ENCODE results near the gene ABHD8.

DNA sequence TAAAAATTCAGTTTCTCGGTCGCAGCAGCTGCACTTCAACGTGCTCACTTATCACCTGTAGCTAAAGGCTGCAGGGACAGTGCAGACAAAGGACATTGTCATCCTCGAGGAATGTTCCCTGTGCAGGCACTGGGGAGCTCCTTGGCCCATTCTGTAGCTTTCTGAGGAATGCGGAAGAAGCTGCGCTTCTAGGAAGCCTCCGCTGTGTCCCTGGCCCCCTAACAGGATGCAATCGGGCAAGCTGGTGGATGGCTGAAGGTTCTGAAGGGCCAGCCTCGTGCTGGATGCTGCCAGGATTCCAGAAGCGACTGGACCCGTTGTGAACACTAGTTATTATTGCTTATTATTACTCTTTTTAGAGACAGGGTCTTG, 23.4 kb upstream of the ABHD8 start:
- TF ChIP-seq, protein P1, sequence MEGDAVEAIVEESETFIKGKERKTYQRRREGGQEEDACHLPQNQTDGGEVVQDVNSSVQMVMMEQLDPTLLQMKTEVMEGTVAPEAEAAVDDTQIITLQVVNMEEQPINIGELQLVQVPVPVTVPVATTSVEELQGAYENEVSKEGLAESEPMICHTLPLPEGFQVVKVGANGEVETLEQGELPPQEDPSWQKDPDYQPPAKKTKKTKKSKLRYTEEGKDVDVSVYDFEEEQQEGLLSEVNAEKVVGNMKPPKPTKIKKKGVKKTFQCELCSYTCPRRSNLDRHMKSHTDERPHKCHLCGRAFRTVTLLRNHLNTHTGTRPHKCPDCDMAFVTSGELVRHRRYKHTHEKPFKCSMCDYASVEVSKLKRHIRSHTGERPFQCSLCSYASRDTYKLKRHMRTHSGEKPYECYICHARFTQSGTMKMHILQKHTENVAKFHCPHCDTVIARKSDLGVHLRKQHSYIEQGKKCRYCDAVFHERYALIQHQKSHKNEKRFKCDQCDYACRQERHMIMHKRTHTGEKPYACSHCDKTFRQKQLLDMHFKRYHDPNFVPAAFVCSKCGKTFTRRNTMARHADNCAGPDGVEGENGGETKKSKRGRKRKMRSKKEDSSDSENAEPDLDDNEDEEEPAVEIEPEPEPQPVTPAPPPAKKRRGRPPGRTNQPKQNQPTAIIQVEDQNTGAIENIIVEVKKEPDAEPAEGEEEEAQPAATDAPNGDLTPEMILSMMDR (IDR thresholded peaks at IDR 0.05), result no peak
- no peak for TF ChIP-seq POLR2AphosphoS5 (IDR thresholded peaks at IDR 0.05)
